Activated CD4-positive, alpha-beta T cell treated with anti-CD3 and anti-CD28 coated beads, Interleukin-2, amount 50 U/mL, for 16 hours (primary cell): ENCODE measurements around the gene LGI2.

Experiments
- DNase-seq: peaks from one replicate; pipeline ENCODE4 v3.0.0-alpha.2; 2020

LGI2 gene

GRCh38 chr4:24993551-24994080, 37.1 kb downstream of the LGI2 start:
- no peak for DNase-seq

- DNase-seq: no peak
These were observed 37.8 kb downstream of the LGI2 start for GRCh38 chr4:24992968-24993367.

- DNase-seq: no peak
These were observed 39.7 kb downstream of the LGI2 start for GRCh38 chr4:24991015-24991414.

- no peak for DNase-seq
These were observed 41.4 kb downstream of the LGI2 start for GRCh38 chr4:24989327-24989726.

DNA sequence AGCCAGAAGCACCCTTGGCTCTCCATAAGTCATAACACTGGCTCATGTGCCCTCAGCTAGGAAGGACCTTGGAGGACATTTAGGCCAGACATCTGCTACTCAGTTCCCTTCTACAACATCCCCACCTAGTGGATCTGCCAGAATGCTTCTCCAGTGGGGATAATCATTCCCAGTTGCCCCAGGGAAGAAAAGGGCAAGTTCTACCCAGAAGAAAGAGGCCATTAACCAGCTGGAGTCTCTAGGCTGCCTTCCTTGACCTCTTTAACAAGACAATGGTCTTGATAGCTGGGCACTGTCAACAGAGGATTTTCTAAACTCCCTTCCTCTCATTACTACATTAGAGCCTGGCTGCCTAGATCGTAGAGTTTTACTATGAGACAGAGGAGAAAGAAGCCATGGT, 42.0 kb downstream of the LGI2 start:
- no peak for DNase-seq

- DNase-seq: no peak
These were observed 45.9 kb downstream of the LGI2 start for GRCh38 chr4:24984602-24985532.

GRCh38 chr4:24980740-24981139, 50.0 kb downstream of the LGI2 start:
- DNase-seq: no peak

GRCh38 chr4:24980064-24980690, 50.6 kb downstream of the LGI2 start:
- DNase-seq: peak; percentile 69

DNA sequence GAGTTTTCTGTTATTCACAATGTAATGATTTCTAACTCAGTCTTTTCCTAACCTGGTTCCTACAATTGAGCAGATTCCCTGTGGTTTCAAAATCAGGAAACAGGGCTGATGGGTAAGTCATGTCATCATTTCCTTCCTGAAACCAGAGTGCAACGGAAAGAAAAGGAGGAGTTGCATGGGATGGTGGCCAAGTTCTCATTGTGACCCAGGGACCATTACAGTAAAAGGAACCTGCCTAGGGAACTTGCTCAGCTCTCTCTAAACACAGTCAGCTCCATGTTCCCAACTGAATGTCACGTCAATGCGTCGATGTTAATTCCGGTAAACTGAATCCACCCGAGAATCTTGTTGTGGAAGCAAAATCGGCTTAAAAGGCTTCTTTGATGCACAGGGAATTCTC, 51.2 kb downstream of the LGI2 start:
- DNase-seq: no peak

DNA sequence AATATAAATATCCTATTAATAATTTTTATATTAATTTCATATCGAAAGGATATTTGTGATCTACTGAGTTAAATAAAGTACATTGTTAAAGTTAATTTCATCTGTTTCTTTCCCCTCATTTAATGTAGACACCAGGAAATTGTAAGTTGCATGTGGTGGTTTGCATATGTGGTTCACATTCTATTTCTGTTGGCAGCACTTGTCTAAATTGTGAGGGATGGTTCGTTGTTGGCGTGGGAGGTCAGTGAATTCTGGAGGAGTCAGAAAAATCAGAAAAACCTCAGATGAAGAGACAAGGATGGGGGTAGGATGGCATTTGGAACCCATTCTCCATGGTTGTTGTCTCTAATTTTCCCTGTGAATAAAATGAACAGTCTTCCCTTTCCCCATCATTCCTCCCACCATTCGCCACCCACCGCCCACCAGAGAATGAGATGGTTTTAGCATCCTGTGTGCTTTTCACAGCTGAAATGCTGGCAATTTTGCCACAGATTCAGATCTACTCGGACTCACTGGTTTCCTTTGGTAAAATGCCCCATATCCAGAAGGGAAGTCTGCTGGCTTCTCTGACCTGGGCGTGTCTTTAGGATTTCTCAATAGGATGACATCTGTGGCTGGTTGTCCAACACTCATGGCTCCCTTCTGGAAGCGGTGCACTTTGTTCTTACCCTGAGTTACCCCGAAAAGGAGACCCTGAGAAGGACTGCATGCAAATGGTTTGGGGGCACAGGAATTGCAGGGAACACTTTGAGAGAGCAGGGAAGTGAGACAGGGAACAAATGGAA, 52.3 kb downstream of the LGI2 start:
- DNase-seq: no peak

- DNase-seq: no peak
These were observed 55.2 kb downstream of the LGI2 start for GRCh38 chr4:24975510-24975909.

DNA sequence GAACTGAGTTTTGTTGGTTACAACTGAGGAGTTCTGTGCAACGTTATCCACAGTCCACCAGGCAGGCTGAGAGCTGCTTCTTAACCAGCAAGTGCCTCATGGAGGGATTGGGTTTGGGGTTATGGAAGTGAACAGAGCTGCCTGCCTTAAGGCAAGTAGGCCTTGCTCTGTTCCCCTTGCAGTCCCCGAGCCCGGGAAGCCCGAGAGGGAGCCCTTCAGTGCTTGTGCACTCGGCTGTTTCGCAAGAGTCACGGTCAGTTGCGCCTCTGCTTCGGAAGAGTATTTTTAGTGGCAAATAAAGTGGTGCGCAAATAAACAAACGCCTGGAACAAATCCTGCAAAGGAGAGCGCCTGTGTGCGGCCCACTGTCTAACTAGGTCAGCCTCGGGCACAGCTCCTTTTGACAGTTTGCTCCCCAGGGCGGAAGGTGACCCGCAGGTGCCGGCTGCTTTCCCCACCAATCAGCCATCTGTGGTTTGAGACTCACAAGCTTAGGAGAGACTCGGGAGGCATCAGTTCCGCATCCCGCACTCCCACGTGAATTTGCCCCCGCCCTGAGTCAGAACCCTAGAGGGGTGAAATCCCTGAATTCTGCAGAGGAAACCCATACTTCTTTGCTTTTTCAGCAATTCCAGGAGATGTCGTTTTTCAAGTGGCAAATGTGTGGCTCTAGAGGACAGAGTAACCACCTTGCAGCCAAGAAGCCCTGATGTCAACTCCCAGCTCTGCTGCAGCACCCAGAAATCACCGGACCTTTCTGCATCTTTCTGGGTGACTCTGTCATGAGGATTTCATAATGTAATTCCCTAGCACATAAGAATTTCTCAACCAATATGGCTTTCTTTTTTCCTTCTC, 56.8 kb downstream of the LGI2 start:
- DNase-seq: no peak

DNA sequence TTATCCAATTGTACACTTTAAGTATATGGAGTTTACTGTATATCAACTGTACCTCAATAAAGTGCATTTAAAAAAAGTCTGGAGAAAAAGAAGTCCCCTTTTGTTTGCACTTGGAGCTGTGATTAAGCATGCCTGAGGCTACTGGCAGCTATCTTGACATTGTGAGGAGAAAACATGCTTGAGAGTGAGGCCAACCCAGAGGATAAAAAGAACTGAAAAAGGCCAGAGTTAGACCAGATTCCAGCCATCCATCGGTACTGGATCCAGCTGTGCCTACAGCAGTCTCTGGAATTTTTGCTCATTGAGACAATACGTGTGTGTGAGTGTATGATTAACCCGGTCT, 57.4 kb downstream of the LGI2 start:
- no peak for DNase-seq

DNA sequence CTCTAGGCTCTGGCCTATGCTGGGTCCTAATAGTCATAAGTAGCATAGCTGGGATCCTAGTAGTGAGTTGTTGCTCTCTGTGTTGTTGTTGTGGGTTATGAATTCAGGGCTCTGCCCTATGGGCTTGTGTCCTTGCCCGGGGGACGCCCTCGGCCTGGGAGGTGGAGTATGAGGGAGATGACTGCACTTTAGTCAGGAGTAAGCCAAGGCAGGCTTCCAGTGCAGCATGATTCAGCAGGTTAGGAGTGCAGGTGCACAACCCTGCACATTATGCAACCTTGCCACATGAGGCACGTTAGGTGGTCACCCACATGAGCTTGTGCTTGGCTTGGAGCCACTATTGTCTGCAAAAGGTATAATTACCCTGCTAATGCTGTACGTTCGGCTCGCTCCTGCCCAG, 59.6 kb downstream of the LGI2 start:
- DNase-seq: no peak

GRCh38 chr4:24970635-24971034, 60.1 kb downstream of the LGI2 start:
- DNase-seq: no peak

DNA sequence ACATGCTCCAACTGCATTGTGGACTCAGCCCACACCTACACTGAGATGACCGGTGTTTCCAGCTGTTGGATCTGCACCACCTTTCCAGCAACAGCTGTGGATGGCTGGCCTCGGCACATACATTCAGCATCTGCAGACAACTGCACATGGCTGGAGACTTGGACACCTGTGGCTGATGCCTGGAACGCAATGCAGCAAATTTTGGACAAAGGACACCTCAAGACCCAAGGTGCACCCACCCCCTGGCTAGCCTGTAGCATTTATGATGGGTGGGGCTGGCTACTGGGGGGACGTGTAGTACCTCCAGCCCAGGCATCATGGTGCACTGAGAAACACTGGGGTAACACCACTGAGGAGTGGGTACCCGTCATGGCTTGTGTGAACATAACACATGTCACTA, 60.6 kb downstream of the LGI2 start:
- DNase-seq: no peak

GRCh38 chr4:24969486-24969885, 61.3 kb downstream of the LGI2 start:
- DNase-seq: no peak

DNA sequence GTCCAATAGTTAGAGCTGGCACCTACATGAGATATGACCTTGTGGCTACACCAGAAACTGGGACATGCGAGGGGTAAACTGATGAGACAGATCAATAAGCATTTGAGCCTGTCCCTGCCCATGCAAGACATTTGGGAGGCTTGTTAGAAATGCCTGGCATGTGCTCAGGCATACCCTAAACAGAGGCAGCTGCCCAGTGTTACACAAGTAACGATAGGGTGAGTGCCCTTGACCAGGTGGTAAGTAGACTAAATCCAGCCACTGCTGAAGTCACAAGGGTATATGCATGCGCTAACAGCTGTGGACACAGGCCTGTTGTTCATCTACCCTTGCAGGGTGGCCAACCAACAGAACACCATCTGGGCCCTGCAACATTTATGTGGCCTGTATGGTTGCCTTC, 61.8 kb downstream of the LGI2 start:
- no peak for DNase-seq

DNA sequence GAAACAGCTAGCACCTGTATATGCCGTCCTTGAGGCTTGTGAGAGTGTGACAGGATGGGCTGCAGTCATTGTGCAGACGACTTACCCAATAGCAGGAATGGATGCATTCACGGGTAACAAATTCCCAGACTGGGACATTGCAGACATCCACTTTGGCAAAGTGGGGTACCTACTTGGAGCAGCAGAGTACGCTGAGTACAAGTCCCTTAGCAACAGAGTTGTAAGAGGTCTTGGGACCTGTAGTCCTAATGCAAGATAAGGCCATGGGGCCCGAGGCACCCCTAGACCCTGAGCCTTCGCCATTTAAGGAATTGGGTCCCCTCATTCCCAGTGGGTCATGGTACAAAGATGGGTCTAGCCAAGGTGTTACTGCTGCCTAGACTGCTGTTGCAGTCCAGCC, 62.5 kb downstream of the LGI2 start:
- DNase-seq: no peak

DNA sequence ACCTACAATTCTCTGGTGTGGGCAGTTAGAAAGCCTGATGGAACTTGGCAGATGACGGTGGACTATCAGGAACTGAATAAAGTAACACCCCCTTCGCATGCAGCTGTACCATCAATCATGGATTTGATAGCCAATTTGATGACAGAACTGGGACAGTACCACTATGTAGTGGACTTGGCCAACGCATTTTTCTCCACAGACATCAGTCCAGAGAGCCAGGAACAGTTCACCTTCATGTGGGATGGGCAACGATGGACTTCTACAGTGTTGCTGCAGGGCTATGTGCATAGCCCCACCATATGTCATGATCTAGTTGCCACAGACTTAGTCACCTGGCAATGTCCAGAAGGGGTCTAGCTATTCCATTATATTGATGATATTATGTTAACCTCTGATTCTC, 63.4 kb downstream of the LGI2 start:
- DNase-seq: no peak

DNA sequence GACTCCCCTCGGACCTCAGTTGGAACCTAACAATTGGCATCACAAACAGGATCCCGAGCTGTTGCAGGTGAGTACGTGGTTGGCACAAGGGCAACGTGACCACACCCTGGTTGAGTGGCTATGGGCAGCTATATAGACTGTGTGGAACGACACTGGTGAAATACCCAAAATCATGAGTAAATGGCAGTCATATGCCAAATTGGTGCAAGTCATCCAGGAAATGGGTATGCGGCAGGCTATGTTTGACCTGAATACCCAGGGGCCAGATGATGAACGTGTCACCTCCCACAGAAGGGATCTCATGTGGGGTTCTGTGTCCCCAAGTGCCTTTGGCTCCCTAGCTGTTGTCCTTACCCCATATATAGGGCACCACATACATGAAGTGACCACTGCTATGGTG, 64.7 kb downstream of the LGI2 start:
- DNase-seq: no peak

- no peak for DNase-seq
These were observed 65.1 kb downstream of the LGI2 start for GRCh38 chr4:24965627-24966026.

DNA sequence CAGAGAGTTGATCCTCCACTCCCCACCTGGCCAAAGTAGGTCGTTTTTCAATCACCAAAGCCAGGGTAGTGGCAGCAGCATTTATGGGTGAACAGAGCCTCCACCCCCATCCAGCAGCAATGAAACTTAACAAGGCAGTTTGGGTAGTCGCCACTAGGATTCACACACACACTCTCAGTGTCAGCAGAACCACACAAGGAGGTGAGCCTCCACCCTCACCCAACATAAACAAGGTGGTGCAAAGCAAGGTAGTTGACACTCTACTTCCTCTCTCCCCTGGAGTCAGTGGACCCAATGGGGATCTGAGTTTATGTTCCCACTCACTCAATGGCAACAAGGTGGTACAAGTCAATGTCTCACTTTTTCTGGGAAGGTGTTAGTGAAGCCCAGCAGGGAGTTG, 67.5 kb downstream of the LGI2 start:
- no peak for DNase-seq
